NB4 (cell line): Measurements from ENCODE around the gene PNKP.

Experiments used
- DNase-seq: peaks from one replicate; pipeline ENCODE4 v3.0.0; 2010; ENCODE audit warnings: low read depth
- H3K4me3 ChIP-seq: one replicate; pipeline ENCODE4 v1.5.1; 2011; ENCODE audit warnings: mild to moderate bottlenecking, low read depth, low read length, moderate library complexity
- CTCF ChIP-seq: IDR thresholded peaks from one replicate; pipeline ENCODE4 v1.5.1; 2012; ENCODE audit warnings: low read depth, low read length
- MAX ChIP-seq: IDR thresholded peaks from 2 replicates; pipeline ENCODE4 v1.6.1; 2011; ENCODE audit warnings: low read depth, low read length
- MYC ChIP-seq: IDR thresholded peaks from 2 replicates; pipeline ENCODE4 v1.6.1; 2011; ENCODE audit warnings: low read depth, low read length
- POLR2A ChIP-seq: IDR thresholded peaks from 2 replicates; pipeline ENCODE4 v1.6.1; 2011; ENCODE audit warnings: mild to moderate bottlenecking; ENCODE audit not compliant: insufficient read length; ENCODE audit errors: extremely low read depth

PNKP gene

GRCh38 chr19:49874503-49875157, 7.3 kb upstream of the PNKP start:
- DNase-seq, result no peak
- H3K4me3 ChIP-seq, result no peak overlapping the region

GRCh38 chr19:49873834-49874233, 6.5 kb upstream of the PNKP start:
- no peak for DNase-seq
- TF ChIP-seq CTCF (no peak), POLR2A (no peak), MAX (no peak), MYC (no peak)
- H3K4me3 ChIP-seq, result no peak overlapping the region

More at GRCh38 chr19:49874503-49875157, 7.3 kb upstream of the PNKP start:
- no peak for TF ChIP-seq MAX
- no peak for TF ChIP-seq MYC
- no peak for TF ChIP-seq CTCF
- no peak for TF ChIP-seq POLR2A

GRCh38 chr19:49873129-49873521, 5.7 kb upstream of the PNKP start:
- DNase-seq, result no peak
- no peak overlapping the region for H3K4me3 ChIP-seq
- no peak for TF ChIP-seq MYC
- TF ChIP-seq CTCF, result no peak
- TF ChIP-seq MAX, result no peak
- TF ChIP-seq POLR2A, result no peak

- no peak for DNase-seq
- no peak overlapping the region for H3K4me3 ChIP-seq
- TF ChIP-seq POLR2A (no peak), MAX (no peak), CTCF (no peak), MYC (no peak)
Measured at GRCh38 chr19:49872245-49873128, 5.1 kb upstream of the PNKP start.

GRCh38 chr19:49871349-49871985, 4.1 kb upstream of the PNKP start:
- DNase-seq, result no peak
- TF ChIP-seq POLR2A (no peak), MYC (no peak), MAX (no peak), CTCF (no peak)
- no peak overlapping the region for H3K4me3 ChIP-seq
